HCT116 (cell line): Measurements from ENCODE around the gene PXMP2. TPM values are rescaled to one million over a fixed set of nuclear protein-coding genes. Genes with fewer than 3 reads are reported as not detected.

Source experiments
- ATAC-seq: fragments of 200-7000 bp; cut with Tn5 transposase; 2 replicates; pipeline ENCODE4 v1.9.1; 2020; ENCODE audit warnings: mild to moderate bottlenecking, moderate library complexity
- BruUV-seq: library from RNA; stranded (reverse); fragments of 400-500 nt; replicated peaks from 2 replicates; lab custom pipeline; 2021; lab: Mats Ljungman, UMichigan
- CTCF ChIA-PET: fragments of 300-600 bp; sonication (Branson Sonifier 250); formaldehyde crosslinking; loops from one replicate; lab custom pipeline; 2021; ENCODE audit warnings: antibody characterized with exemption; lab: Charles Lee
- POLR2A ChIA-PET: fragments of 300-600, 350-600 bp; sonication (Branson Sonifier 250); formaldehyde crosslinking; loops from one replicate; lab custom pipeline; 2021; ENCODE audit warnings: antibody characterized with exemption; lab: Charles Lee
- RAD21 ChIA-PET, 2 experiments: fragments of 300-600 bp; sonication (Branson Sonifier 250); formaldehyde crosslinking; loops; one replicate each; lab custom pipeline; 2023; ENCODE audit warnings: low total read pairs in 2 of 2; ENCODE audit not compliant: uncharacterized antibody in 2 of 2, unreplicated experiment in 2 of 2, low non-redundant PET in 1 of 2; lab: Charles Lee
- DNase-seq: peaks from one replicate; pipeline ENCODE4 v3.0.0-alpha.2; 2010; ENCODE audit warnings: low read depth, low spot score
- H2AFZ ChIP-seq: fragments of 200-600 bp; shearing (Covaris generic), sonication (generic); 2 replicates; pipeline ENCODE4 v1.6.1; 2017; ENCODE audit warnings: low read depth, mixed run types, mixed read lengths, antibody characterized with exemption, low read length; ENCODE audit not compliant: poor library complexity, severe bottlenecking
- H3K27ac ChIP-seq: 2 replicates; pipeline ENCODE4 v1.5.1; 2012; ENCODE audit warnings: low read depth, low read length
- H3K27me3 ChIP-seq: fragments of 200-600 bp; sonication (generic); 2 replicates; pipeline ENCODE4 v1.6.1; 2016; ENCODE audit warnings: mixed run types, low read length, mixed read lengths; ENCODE audit not compliant: insufficient read depth
- H3K36me3 ChIP-seq, 2 experiments: fragments of 200-500 bp in 1 of 2; fragments of 200-600 bp in 1 of 2; sonication (Bioruptor generic) in 1 of 2; sonication (generic) in 1 of 2; 2 replicates each; pipeline versions ENCODE4 v1.5.1 to v1.6.1; 2014 to 2016; ENCODE audit warnings: low read length in 2 of 2, inconsistent platforms in 1 of 2, mixed read lengths in 1 of 2, mixed run types in 1 of 2; ENCODE audit not compliant: insufficient read depth in 2 of 2, control insufficient read depth in 1 of 2
- H3K4me1 ChIP-seq, 2 experiments: fragments of 200-600 bp in 1 of 2; sonication (generic) in 1 of 2; 2 replicates each; pipeline versions ENCODE4 v1.5.1 to v1.6.1; 2012 to 2017; ENCODE audit warnings: low read length in 2 of 2, inconsistent platforms in 1 of 2, mild to moderate bottlenecking in 1 of 2, mixed read lengths in 1 of 2, mixed run types in 1 of 2, moderate library complexity in 1 of 2; ENCODE audit not compliant: insufficient read depth in 2 of 2, control insufficient read depth in 1 of 2
- H3K4me2 ChIP-seq: fragments of 200-600 bp; sonication (generic); 2 replicates; pipeline ENCODE4 v1.6.1; 2017; ENCODE audit warnings: mixed run types, low read length, mixed read lengths
- H3K4me3 ChIP-seq, 2 experiments: fragments of 200-600 bp in 1 of 2; sonication (generic) in 1 of 2; replicated peaks in 1 of 2; 2 replicates each; pipeline ENCODE4 v1.5.1; 2011 to 2016; ENCODE audit warnings: low read length in 2 of 2, control low read depth in 1 of 2, low read depth in 1 of 2, mild to moderate bottlenecking in 1 of 2, mixed read lengths in 1 of 2, mixed run types in 1 of 2
- H3K79me2 ChIP-seq: fragments of 200-600 bp; sonication (generic); 2 replicates; pipeline ENCODE4 v1.6.1; 2017; ENCODE audit warnings: mild to moderate bottlenecking, mixed run types, low read length, moderate library complexity, mixed read lengths; ENCODE audit not compliant: insufficient read depth
- H3K9ac ChIP-seq: fragments of 200-600 bp; sonication (generic); 2 replicates; pipeline ENCODE4 v1.6.1; 2016; ENCODE audit warnings: low read length, mixed read lengths
- H3K9me2 ChIP-seq: fragments of 200-600 bp; sonication (generic), shearing (Covaris generic); 2 replicates; pipeline ENCODE4 v1.6.1; 2017; ENCODE audit warnings: mixed run types, mild to moderate bottlenecking, moderate library complexity; ENCODE audit not compliant: insufficient read depth
- H3K9me3 ChIP-seq, 2 experiments: fragments of 200-500 bp in 1 of 2; fragments of 200-600 bp in 1 of 2; sonication (Bioruptor generic) in 1 of 2; sonication (generic) in 1 of 2; 2 replicates each; pipeline ENCODE4 v1.6.1; 2014 to 2017; ENCODE audit warnings: low read length in 2 of 2, mixed read lengths in 2 of 2, inconsistent platforms in 1 of 2, low read depth in 1 of 2, mild to moderate bottlenecking in 1 of 2, mixed run types in 1 of 2, moderate library complexity in 1 of 2; ENCODE audit not compliant: control insufficient read depth in 1 of 2, insufficient read depth in 1 of 2
- H4K20me1 ChIP-seq: fragments of 200-600 bp; sonication (generic), shearing (Covaris generic); 2 replicates; pipeline ENCODE4 v1.6.1; 2017; ENCODE audit warnings: mixed run types, mild to moderate bottlenecking, moderate library complexity; ENCODE audit not compliant: insufficient read depth
- CTCF ChIP-seq, 3 experiments: fragments of 200-600 bp in 1 of 3; sonication (generic) in 1 of 3; IDR thresholded peaks in 2 of 3; conservative IDR thresholded peaks in 1 of 3; 2 replicates each; pipeline ENCODE4 v1.5.1; 2012 to 2017; ENCODE audit warnings: low read depth in 2 of 3, low read length in 2 of 3, antibody characterized with exemption in 1 of 3, borderline replicate concordance in 1 of 3, control low read depth in 1 of 3, mild to moderate bottlenecking in 1 of 3, mixed read lengths in 1 of 3, mixed run types in 1 of 3, moderate library complexity in 1 of 3; ENCODE audit not compliant: insufficient read depth in 1 of 3
- EZH2 ChIP-seq: fragments of 200-600 bp; sonication (generic); IDR thresholded peaks from 2 replicates; pipeline ENCODE4 v1.6.1; 2017; ENCODE audit warnings: antibody characterized with exemption, mixed run types
- EZH2phosphoT487 ChIP-seq: fragments of 200-600 bp; IDR thresholded peaks from 2 replicates; pipeline ENCODE4 v1.6.1; 2018; ENCODE audit warnings: antibody characterized with exemption, borderline replicate concordance
- JUND ChIP-seq: IDR thresholded peaks from 2 replicates; pipeline ENCODE4 v1.6.1; 2012
- SIN3A ChIP-seq: IDR thresholded peaks from 2 replicates; pipeline ENCODE4 v1.6.1; 2012; ENCODE audit warnings: low read depth
- SRF ChIP-seq: IDR thresholded peaks from 2 replicates; pipeline ENCODE4 v1.6.1; 2012; ENCODE audit warnings: low read depth
- TCF7L2 ChIP-seq: IDR thresholded peaks from 2 replicates; pipeline ENCODE4 v1.7.0; 2011; ENCODE audit warnings: borderline replicate concordance, inconsistent platforms; ENCODE audit not compliant: insufficient read depth, insufficient read length; ENCODE audit errors: extremely low read depth
- YY1 ChIP-seq: IDR thresholded peaks from 2 replicates; pipeline ENCODE4 v1.6.1; 2011; ENCODE audit warnings: low read length, low read depth, moderate library complexity, mild to moderate bottlenecking; ENCODE audit not compliant: insufficient replicate concordance; ENCODE audit errors: extremely low read depth
- intact Hi-C: fragments of 100-400 bp; cut with micrococcal nuclease; formaldehyde crosslinking; loops from 2 replicates; pipeline ENCODE4 v1.10.0; 2022
- total RNA-seq: library from RNA; stranded (reverse); gene quantifications from one replicate; pipeline ENCODE4 v1.2.1, GENCODE V29; 2021; ENCODE audit not compliant: unreplicated experiment

The PXMP2 gene
- total RNA-seq, 1 experiment from 2014 or later, result 30.9 TPM

- RAD21 ChIA-PET, result no interaction called here
- Histone ChIP-seq H3K4me3 (no peak overlapping the region), H3K27me3 (no peaks in the 10 kb centered on the region), H3K27ac (no peak overlapping the region), H3K4me1 (no peaks in the 10 kb centered on the region), H3K9me2 (no peaks in the 10 kb centered on the region), H3K79me2 (peaks cover 5% of the 10 kb centered on the region), H3K36me3 (peaks cover 10 to 24% of the 10 kb centered on the region in 2 experiments; a peak in 2 of 4 replicates), H3K4me2 (no peak overlapping the region), H3K9me3 (no peaks in the 10 kb centered on the region), H4K20me1 (no peaks in the 10 kb centered on the region), H2AFZ (no peak overlapping the region), H3K9ac (no peak overlapping the region)
- POLR2A ChIA-PET, result no interaction called here
- BruUV-seq, result no TSS peak
- no peak for TF ChIP-seq SIN3A
- TF ChIP-seq EZH2, result no peak
- TF ChIP-seq SRF, result no peak
- TF ChIP-seq TCF7L2, result no peak
- TF ChIP-seq YY1, result no peak
- no peak for TF ChIP-seq CTCF (IDR thresholded peaks at IDR 0.05 in 2 of 3, conservative IDR thresholded peaks at IDR 0.05 in 1 of 3; ENCODE audit: borderline replicate concordance in 1 of 3, insufficient read depth in 1 of 3, low read depth in 2 of 3, low read length in 2 of 3)
- no peak for TF ChIP-seq JUND
- TF ChIP-seq EZH2phosphoT487, result no peak
- intact Hi-C loops, result no loop called here
- CTCF ChIA-PET, result no interaction called here
- ATAC-seq (no peak), DNase-seq (no peak)
These were observed 12.9 kb downstream of the PXMP2 start for GRCh38 chr12:132700212-132700822.
